H1 (cell line): ENCODE results near the gene TNFSF11. TPM values are rescaled to one million over a fixed set of nuclear protein-coding genes. Genes with fewer than 3 reads are reported as not detected.

ENCODE experiments used
- JUND ChIP-seq: IDR thresholded peaks from 2 replicates; pipeline ENCODE4 v1.6.1; 2011; ENCODE audit warnings: mild to moderate bottlenecking, improper control_type of control experiment, low read length
- RFX5 ChIP-seq: IDR thresholded peaks from 2 replicates; pipeline ENCODE4 v1.6.1; 2011; ENCODE audit warnings: low read depth, low read length, improper control_type of control experiment, borderline replicate concordance
- polyA plus RNA-seq, 7 experiments: library from polyadenylated mRNA; depleted of rRNA in 3 of 7; stranded (reverse) in 5 of 7; unstranded in 2 of 7; fragments of >200 nt in 5 of 7; fragments of 200-250 nt in 2 of 7; gene quantifications; 1 replicate in 5 of 7; 2 replicates in 1 of 7; 4 replicates in 1 of 7; pipeline versions ENCODE4 v1.2.1 to v1.2.3, GENCODE V29; 2011 to 2013; ENCODE audit warnings: missing spikeins in 2 of 7, mixed read lengths in 2 of 7
- total RNA-seq: library from RNA; stranded (reverse); fragmentation: NEBNext Ultra II Directional; extraction: Animal tissue kit (Norgen Biotek cat#: 25700); gene quantifications from 2 replicates; pipeline ENCODE4 v1.2.1, GENCODE V29; 2021
- TF ChIP-seq, protein P1 (sequence below): IDR thresholded peaks from 2 replicates; pipeline ENCODE4 v1.6.1; 2011; ENCODE audit warnings: low read depth, mild to moderate bottlenecking, low read length; ENCODE audit not compliant: insufficient read depth
- TF ChIP-seq, protein P2 (sequence below): IDR thresholded peaks from 2 replicates; pipeline ENCODE4 v1.6.1; 2011; ENCODE audit warnings: low read length, improper control_type of control experiment

The TNFSF11 gene
- total and polyA plus RNA-seq, 2 of the 8 experiments (the other 6 are each of a cell fraction or from before 2014, with no cell fraction given) = 9.3 to 12.0 TPM

DNA sequence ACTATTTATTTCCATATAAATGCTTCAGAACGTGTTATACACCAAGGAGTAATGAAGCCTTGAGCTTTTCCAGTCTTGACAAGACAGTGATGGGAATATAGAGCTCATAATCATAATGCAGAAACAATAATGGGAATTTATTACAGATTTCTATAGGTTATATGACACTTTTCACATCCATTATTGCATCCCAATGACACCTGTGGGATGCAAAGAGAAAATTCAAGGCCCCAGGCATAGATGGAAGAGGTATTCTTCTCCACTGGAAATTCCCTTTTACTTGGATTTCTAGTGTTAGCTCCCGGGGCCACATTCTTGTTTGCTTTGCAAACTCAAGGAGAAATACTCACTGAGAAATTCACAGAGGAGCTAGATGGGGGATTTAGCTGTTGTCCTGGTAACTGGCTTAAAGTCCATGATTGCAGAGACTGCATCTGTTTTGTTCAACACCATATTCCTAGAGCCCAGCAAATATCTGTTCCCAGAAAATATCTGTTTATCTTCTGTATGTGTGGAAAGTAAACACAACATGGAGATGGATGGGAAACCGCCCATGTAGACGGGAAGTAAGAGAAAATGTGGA is 30.6 kb upstream of the TNFSF11 start (continued):
- TF ChIP-seq, protein P1, sequence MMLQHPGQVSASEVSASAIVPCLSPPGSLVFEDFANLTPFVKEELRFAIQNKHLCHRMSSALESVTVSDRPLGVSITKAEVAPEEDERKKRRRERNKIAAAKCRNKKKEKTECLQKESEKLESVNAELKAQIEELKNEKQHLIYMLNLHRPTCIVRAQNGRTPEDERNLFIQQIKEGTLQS = no peak
- TF ChIP-seq RFX5 (no peak), JUND (no peak)
- TF ChIP-seq, protein P2, sequence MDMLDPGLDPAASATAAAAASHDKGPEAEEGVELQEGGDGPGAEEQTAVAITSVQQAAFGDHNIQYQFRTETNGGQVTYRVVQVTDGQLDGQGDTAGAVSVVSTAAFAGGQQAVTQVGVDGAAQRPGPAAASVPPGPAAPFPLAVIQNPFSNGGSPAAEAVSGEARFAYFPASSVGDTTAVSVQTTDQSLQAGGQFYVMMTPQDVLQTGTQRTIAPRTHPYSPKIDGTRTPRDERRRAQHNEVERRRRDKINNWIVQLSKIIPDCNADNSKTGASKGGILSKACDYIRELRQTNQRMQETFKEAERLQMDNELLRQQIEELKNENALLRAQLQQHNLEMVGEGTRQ = no peak
- TF ChIP-seq, all 59 proteins: peak for 0
